ENCODE results near the gene ZNF471. TPM values are rescaled to one million over a fixed set of nuclear protein-coding genes. Genes with fewer than 3 reads are reported as not detected.
A peak's percentile ranks its signal among the peaks of the same experiment; 100 is the strongest.

ZNF471 gene
- total RNA-seq, 4 donors from 2014 or later = 1.8 to 3.5 (median 2.2) TPM

DNA sequence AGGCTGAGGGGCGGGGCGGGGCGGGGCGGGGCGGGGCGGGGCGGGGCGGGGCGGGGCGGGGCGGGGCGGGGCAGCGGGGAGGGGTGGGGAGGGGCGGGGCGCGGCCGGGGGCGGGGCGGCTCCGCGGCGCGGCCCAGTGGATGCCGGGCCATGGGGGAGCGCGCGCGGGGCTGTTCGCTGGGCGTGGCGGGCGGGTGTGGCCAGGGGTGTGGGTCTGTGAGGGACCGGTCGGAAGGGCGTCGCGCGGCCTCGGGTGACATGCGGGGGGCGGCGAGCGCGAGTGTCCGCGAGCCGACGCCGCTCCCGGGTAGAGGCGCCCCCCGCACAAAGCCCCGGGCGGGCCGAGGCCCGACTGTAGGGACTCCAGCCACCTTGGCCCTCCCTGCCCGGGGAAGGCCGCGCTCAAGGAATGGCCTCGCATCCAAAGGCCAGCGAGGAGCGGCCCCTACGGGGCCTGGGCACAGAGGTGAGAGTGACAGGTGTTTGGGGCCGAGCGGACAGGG is 31.2 kb downstream of the ZNF471 start, which contains the start of gene ZFP28:
Gene ZFP28 (plus strand): TSS at position 188 of the 503 bp plus-strand sequence. CDS start 71 bp downstream, at position 259.
- no peaks in the 10 kb centered on the region for H3K27me3 ChIP-seq
- TF ChIP-seq EP300 (IDR thresholded peaks at IDR 0.05; ENCODE audit: low read depth) = no peak
- TF ChIP-seq POLR2AphosphoS5 (IDR thresholded peaks at IDR 0.05) = no peak
- TF ChIP-seq POLR2A (IDR thresholded peaks at IDR 0.05) = no peak
- TF ChIP-seq, protein P1, sequence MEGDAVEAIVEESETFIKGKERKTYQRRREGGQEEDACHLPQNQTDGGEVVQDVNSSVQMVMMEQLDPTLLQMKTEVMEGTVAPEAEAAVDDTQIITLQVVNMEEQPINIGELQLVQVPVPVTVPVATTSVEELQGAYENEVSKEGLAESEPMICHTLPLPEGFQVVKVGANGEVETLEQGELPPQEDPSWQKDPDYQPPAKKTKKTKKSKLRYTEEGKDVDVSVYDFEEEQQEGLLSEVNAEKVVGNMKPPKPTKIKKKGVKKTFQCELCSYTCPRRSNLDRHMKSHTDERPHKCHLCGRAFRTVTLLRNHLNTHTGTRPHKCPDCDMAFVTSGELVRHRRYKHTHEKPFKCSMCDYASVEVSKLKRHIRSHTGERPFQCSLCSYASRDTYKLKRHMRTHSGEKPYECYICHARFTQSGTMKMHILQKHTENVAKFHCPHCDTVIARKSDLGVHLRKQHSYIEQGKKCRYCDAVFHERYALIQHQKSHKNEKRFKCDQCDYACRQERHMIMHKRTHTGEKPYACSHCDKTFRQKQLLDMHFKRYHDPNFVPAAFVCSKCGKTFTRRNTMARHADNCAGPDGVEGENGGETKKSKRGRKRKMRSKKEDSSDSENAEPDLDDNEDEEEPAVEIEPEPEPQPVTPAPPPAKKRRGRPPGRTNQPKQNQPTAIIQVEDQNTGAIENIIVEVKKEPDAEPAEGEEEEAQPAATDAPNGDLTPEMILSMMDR (IDR thresholded peaks at IDR 0.05) = no peak
- peak within 1 kb of the TSS; percentile 81 to 96 (median 90) for H3K27ac ChIP-seq
- in situ Hi-C loops (cut with MboI; ENCODE audit: low pct_ligation_motif_present in 1 of 4, low pct_unique_long_range_greater_than_20kb in 1 of 4, low sequenced_read_pairs in 3 of 4) (no loop called here), intact Hi-C loops (cut with DNase I; ENCODE audit: low total_unique reads) (loop anchor here (2.0 kb wide), 1 partner anchor 32 kb away; the partner anchor contains the start of gene ZNF471)
- peak within 1 kb of the TSS; percentile 69 to 94 (median 74) for H3K4me3 ChIP-seq
- H3K4me1 ChIP-seq = peaks cover 0 to 16% (median 3%) of the 10 kb centered on the region in 4 donors
- peaks cover 20 to 87% of the 10 kb centered on the region in 2 donors for H3K9me3 ChIP-seq
- peaks cover 0 to 9% (median 4%) of the 10 kb centered on the region in 4 donors for H3K36me3 ChIP-seq
- WGBS, 2 donors (ENCODE audit: low coverage in 1 of 2) = 7% methylated on average over 10 of the region's 65 CpGs; no CpG with 5 or more reads in 1 of the 2 donors
- peak; percentile 81 for DNase-seq

DNA sequence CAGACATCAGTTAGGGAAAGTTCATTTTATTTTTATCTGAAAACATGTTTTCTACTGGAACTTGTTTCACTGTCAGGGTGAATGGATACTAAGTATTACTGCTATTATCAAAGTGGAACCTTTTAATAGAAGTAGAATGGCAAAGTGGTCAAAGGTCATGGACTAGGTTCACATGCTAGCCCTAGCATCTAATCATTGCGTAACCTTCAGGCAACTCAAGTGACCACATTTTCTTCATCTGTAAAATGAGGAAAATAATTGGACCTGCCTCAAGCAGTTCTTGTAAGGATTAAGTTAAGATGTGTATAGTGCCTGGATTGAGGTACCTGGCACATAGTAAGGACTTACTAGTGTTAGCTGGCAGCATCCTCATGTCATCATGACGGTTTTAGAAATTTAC is 36.1 kb downstream of the ZNF471 start:
- in situ Hi-C loops (cut with MboI; ENCODE audit: low pct_ligation_motif_present in 1 of 4, low pct_unique_long_range_greater_than_20kb in 1 of 4, low sequenced_read_pairs in 3 of 4) = no loop called here
- peaks cover 0 to 28% (median 11%) of the 10 kb centered on the region in 4 donors for H3K36me3 ChIP-seq
- H3K9me3 ChIP-seq = peaks cover 46 to 96% of the 10 kb centered on the region in 2 donors
- TF ChIP-seq POLR2A (IDR thresholded peaks at IDR 0.05) = no peak
- TF ChIP-seq, protein P1 (IDR thresholded peaks at IDR 0.05) = no peak
- TF ChIP-seq POLR2AphosphoS5 (IDR thresholded peaks at IDR 0.05) = no peak
- no peak for TF ChIP-seq EP300 (IDR thresholded peaks at IDR 0.05; ENCODE audit: low read depth)
- peaks cover 0 to 10% (median 3%) of the 10 kb centered on the region in 4 donors for H3K4me1 ChIP-seq
- no peaks in the 10 kb centered on the region for H3K27me3 ChIP-seq
- WGBS, 2 donors (ENCODE audit: low coverage in 1 of 2) = 96 to 100% methylated on average over 1 to 2 of the region's 2 CpGs
- H3K27ac ChIP-seq = no peak overlapping the region
- H3K4me3 ChIP-seq = no peak overlapping the region
- intact Hi-C loops (cut with DNase I; ENCODE audit: low total_unique reads) = no loop called here
- no peak for DNase-seq

DNA sequence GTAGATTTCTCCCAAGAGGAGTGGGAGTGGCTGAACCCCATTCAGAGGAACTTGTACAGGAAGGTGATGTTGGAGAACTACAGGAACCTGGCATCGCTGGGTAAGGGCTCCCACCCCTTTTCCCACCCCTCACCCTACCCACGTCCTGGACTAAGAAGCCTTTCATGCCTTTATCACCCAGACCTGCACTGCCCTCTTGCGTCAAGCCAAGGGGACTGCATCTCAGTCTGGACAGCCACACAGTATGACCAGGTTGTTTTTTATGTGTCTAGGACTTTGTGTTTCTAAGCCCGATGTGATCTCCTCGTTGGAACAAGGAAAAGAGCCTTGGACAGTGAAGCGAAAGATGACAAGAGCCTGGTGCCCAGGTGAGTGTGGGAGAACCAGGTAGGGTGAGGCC is 39.9 kb downstream of the ZNF471 start:
- 75 to 80% methylated on average over 1 to 6 of the region's 6 CpGs for WGBS, 2 donors (ENCODE audit: low coverage in 1 of 2)

DNA sequence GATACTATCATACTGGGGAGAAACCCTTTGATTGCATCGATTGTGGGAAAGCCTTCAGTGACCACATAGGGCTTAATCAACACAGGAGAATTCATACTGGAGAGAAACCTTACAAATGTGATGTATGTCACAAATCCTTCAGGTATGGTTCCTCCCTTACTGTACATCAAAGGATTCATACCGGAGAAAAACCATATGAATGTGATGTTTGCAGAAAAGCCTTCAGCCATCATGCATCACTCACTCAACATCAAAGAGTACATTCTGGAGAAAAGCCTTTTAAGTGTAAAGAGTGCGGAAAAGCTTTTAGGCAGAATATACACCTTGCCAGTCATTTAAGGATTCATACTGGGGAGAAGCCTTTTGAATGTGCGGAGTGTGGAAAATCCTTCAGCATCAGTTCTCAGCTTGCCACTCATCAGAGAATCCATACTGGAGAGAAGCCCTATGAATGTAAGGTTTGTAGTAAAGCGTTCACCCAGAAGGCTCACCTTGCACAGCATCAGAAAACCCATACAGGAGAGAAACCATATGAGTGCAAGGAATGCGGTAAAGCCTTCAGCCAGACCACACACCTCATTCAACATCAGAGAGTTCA is 46.7 kb downstream of the ZNF471 start:
- no peak for TF ChIP-seq POLR2AphosphoS5 (IDR thresholded peaks at IDR 0.05)
- TF ChIP-seq, protein P1 (IDR thresholded peaks at IDR 0.05) = no peak
- no peak for TF ChIP-seq EP300 (IDR thresholded peaks at IDR 0.05; ENCODE audit: low read depth)
- no peak for TF ChIP-seq POLR2A (IDR thresholded peaks at IDR 0.05)
- H3K4me3 ChIP-seq = no peak overlapping the region

More for the DNA sequence above, 39.9 kb downstream of the ZNF471 start:
- no peak for TF ChIP-seq POLR2AphosphoS5 (IDR thresholded peaks at IDR 0.05)
- TF ChIP-seq POLR2A (IDR thresholded peaks at IDR 0.05) = no peak
- TF ChIP-seq, protein P1 (IDR thresholded peaks at IDR 0.05) = no peak
- Histone ChIP-seq H3K27me3 (no peaks in the 10 kb centered on the region), H3K4me3 (no peak overlapping the region), H3K27ac (no peak overlapping the region), H3K36me3 (peaks cover 0 to 55% (median 25%) of the 10 kb centered on the region in 4 donors), H3K9me3 (peaks cover 75 to 97% of the 10 kb centered on the region in 2 donors), H3K4me1 (no peaks in the 10 kb centered on the region)
- intact Hi-C loops (cut with DNase I; ENCODE audit: low total_unique reads) (no loop called here), in situ Hi-C loops (cut with MboI; ENCODE audit: low pct_ligation_motif_present in 1 of 4, low pct_unique_long_range_greater_than_20kb in 1 of 4, low sequenced_read_pairs in 3 of 4) (no loop called here)
- DNase-seq = no peak

More for the DNA sequence above, 46.7 kb downstream of the ZNF471 start:
- Histone ChIP-seq H3K36me3 (peaks cover 0 to 58% (median 27%) of the 10 kb centered on the region in 4 donors), H3K27ac (no peak overlapping the region), H3K27me3 (no peaks in the 10 kb centered on the region), H3K9me3 (peaks cover 97 to 99% of the 10 kb centered on the region in 2 donors), H3K4me1 (no peaks in the 10 kb centered on the region)
- in situ Hi-C loops (cut with MboI; ENCODE audit: low pct_ligation_motif_present in 1 of 4, low pct_unique_long_range_greater_than_20kb in 1 of 4, low sequenced_read_pairs in 3 of 4) (no loop called here), intact Hi-C loops (cut with DNase I; ENCODE audit: low total_unique reads) (no loop called here)
- 78 to 88% methylated on average over 1 to 6 of the region's 6 CpGs for WGBS, 2 donors (ENCODE audit: low coverage in 1 of 2)
- DNase-seq = no peak
